ENCODE data around the gene CXCL17. TPM values are rescaled to one million over a fixed set of nuclear protein-coding genes. Genes with fewer than 3 reads are reported as not detected.

The CXCL17 gene
- total RNA-seq, 1 donor from 2014 or later = 1.1 TPM

DNA sequence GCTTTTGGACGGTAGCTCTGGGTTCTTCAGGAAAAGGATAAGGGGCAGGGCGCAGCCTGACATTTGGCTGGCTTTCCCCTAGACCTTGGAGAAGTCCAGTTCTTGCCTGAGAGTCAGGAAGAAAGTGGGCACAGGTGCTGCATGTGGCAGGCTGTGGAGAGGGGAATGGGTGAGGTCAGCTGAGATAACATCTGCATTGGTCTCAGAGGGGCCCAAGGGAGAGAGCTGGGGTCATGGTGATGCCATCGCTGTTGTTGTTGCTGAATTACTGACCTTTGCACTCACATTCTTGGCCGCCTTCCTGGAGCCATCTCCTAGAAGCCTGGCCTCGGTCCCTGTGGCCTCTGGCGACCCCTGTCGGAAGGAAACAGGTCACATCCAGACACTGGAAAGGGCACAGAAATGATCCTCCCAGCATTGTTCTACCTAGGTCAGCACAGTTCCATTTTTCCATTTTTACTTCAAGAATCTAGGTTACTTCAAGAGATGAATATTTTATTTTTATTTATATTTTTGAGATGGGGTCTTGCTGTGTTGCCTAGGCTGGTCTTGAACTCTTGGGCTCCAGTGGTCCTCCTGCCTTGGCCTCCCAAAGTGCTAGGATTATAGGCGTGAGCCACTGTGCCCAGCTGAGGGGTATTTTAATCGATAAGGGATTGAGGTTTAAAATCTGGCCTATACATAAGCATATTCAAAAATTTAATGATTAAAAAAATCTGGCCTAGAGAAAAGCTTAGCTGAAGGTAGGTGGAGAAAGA, 9.1 kb downstream of the CXCL17 start:
- DNase-seq (ENCODE audit: low read depth) (peak; percentile 34), FAIRE-seq (peak; percentile 80)
- no peak overlapping the region for H3K4me3 ChIP-seq (ENCODE audit: low read depth, low read length)
- TF ChIP-seq, protein P1, sequence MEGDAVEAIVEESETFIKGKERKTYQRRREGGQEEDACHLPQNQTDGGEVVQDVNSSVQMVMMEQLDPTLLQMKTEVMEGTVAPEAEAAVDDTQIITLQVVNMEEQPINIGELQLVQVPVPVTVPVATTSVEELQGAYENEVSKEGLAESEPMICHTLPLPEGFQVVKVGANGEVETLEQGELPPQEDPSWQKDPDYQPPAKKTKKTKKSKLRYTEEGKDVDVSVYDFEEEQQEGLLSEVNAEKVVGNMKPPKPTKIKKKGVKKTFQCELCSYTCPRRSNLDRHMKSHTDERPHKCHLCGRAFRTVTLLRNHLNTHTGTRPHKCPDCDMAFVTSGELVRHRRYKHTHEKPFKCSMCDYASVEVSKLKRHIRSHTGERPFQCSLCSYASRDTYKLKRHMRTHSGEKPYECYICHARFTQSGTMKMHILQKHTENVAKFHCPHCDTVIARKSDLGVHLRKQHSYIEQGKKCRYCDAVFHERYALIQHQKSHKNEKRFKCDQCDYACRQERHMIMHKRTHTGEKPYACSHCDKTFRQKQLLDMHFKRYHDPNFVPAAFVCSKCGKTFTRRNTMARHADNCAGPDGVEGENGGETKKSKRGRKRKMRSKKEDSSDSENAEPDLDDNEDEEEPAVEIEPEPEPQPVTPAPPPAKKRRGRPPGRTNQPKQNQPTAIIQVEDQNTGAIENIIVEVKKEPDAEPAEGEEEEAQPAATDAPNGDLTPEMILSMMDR (IDR thresholded peaks at IDR 0.05; ENCODE audit: insufficient read depth, low read length, severe bottlenecking) = peak; percentile 84
- H3K36me3 ChIP-seq (ENCODE audit: control insufficient read depth, insufficient read depth, low read length) = no peaks in the 10 kb centered on the region
- no peaks in the 10 kb centered on the region for H3K27me3 ChIP-seq (ENCODE audit: control insufficient read depth, insufficient read depth, low read length)

DNA sequence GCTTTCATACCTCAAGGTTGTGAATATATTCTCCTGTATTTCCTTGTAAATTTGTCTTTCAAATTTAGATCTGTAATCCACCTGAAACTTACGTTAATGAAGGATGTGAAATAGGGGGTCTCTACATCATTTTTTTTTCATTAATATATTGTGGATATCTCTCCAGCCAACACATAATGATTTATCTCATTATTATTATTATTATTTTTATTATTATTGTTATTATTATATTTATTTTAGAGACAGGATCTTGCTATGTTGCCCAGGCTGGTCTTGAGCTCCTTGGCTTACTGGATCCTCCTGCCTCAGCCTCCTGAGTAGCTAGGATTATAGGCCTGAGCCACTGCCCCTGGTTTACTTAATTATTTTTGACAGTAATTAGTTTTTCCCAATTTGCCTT, 11.3 kb downstream of the CXCL17 start:
- no peaks in the 10 kb centered on the region for H3K36me3 ChIP-seq (ENCODE audit: control insufficient read depth, insufficient read depth, low read length)
- no peak overlapping the region for H3K4me3 ChIP-seq (ENCODE audit: low read depth, low read length)
- TF ChIP-seq, protein P1 (IDR thresholded peaks at IDR 0.05; ENCODE audit: insufficient read depth, low read length, severe bottlenecking) = no peak
- no peaks in the 10 kb centered on the region for H3K27me3 ChIP-seq (ENCODE audit: control insufficient read depth, insufficient read depth, low read length)
- no peak for FAIRE-seq
- DNase-seq (ENCODE audit: low read depth) = no peak

DNA sequence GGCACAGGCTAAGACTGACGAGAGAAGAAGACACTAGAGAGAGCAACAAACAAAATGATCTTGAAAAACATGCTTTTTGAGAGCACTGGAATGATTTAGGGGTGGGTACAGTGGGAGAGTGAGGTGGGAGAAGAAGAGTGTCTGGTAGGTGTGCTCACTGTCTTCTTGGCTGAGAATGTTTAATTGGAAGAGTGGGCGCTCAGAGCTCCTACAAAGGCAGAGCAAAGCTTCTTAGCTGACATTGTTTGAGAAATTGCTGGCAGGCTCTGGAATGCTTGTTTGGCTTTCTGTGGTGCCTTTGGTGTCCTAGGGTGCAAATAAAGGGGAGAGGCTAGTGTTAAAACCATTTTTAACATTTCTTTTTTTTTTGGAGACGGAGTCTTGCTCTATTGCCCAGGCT, 14.1 kb downstream of the CXCL17 start:
- FAIRE-seq = no peak

DNA sequence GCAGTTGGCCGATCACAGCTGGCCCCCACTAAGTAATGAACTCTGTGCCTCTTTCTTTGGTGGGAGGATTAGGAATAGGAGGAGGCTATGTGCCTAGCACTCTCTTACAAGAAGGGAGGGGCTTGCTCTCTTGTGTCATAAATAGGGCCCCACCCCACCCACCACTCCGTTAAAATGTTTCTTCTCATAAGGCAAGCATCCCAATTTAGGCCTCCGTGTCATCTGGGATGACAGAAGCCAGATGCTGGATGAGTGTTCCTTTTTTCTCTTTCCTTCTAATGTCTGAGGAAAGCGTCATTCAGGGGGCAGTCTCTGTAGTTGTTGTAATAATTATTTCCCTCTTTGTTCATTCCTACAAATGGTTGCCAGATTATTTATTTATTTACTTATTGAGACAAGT, 15.4 kb downstream of the CXCL17 start, which contains the start of gene LIPE:
LIPE (minus strand) TSS at position 76 of the 400 bp plus-strand sequence. CDS start 239 bp downstream, outside the sequence.
- Histone ChIP-seq H3K36me3 (ENCODE audit: control insufficient read depth, insufficient read depth, low read length) (no peaks in the 10 kb centered on the region), H3K4me3 (ENCODE audit: low read depth, low read length) (no peak within 1 kb of the TSS), H3K27me3 (ENCODE audit: control insufficient read depth, insufficient read depth, low read length) (no peaks in the 10 kb centered on the region)
- DNase-seq (ENCODE audit: low read depth) = no peak
- FAIRE-seq = no peak
- TF ChIP-seq, protein P1 (IDR thresholded peaks at IDR 0.05; ENCODE audit: insufficient read depth, low read length, severe bottlenecking) = no peak

More for the DNA sequence above, 14.1 kb downstream of the CXCL17 start:
- no peak for DNase-seq (ENCODE audit: low read depth)
- Histone ChIP-seq H3K4me3 (ENCODE audit: low read depth, low read length) (no peak overlapping the region), H3K36me3 (ENCODE audit: control insufficient read depth, insufficient read depth, low read length) (no peaks in the 10 kb centered on the region), H3K27me3 (ENCODE audit: control insufficient read depth, insufficient read depth, low read length) (no peaks in the 10 kb centered on the region)
- TF ChIP-seq, protein P1 (IDR thresholded peaks at IDR 0.05; ENCODE audit: insufficient read depth, low read length, severe bottlenecking) = no peak

DNA sequence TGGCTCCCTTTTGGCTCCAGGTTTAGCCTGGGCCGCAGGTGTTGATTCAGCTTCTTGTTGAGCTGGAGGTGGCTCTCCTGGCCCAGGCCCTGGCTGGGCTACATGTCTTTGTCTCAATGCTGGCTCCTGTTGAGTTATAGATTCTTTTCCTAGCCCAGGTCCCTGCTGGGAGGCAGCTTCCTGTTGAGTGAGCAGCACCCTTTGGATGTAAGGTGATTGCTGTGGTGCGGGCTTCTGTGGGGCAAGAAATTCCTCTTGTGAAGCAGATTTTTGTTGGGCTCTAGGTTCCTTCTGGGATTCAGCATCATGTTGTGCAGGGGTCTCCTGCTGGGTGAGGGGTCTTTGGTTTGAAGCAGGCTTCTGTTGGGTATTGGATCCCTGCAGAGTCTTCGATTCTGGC, 16.1 kb downstream of the CXCL17 start:
- DNase-seq (ENCODE audit: low read depth) = no peak
- Histone ChIP-seq H3K4me3 (ENCODE audit: low read depth, low read length) (no peak overlapping the region), H3K27me3 (ENCODE audit: control insufficient read depth, insufficient read depth, low read length) (no peaks in the 10 kb centered on the region), H3K36me3 (ENCODE audit: control insufficient read depth, insufficient read depth, low read length) (no peaks in the 10 kb centered on the region)
- no peak for FAIRE-seq
- TF ChIP-seq, protein P1 (IDR thresholded peaks at IDR 0.05; ENCODE audit: insufficient read depth, low read length, severe bottlenecking) = no peak

All from bronchial epithelial cell (primary cell).